Measurements from ENCODE around the gene RHOF. TPM values are rescaled to one million over a fixed set of nuclear protein-coding genes. Genes with fewer than 3 reads are reported as not detected.

The RHOF gene
- total and polyA plus RNA-seq, 2 of the 8 experiments (the other 6 are each of a cell fraction or from before 2014, with no cell fraction given) = 23.8 to 31.9 TPM

- peak overlapping the region; percentile 77 for H3K56ac ChIP-seq (replicated peaks; ENCODE audit: insufficient read length, low read depth, low read length)
- no peak overlapping the region for H3K4me2 ChIP-seq (ENCODE audit: insufficient read depth in 1 of 2, low read depth in 2 of 2, low read length in 2 of 2)
- no peak overlapping the region for H3K23ac ChIP-seq (ENCODE audit: insufficient read length)
- no CpG with 5 or more reads among the region's 1 CpG for WGBS, 2 experiments (ENCODE audit: extremely low coverage in 1 of 2, insufficient coverage in 1 of 2, insufficient read length in 1 of 2, insufficient replicate concordance in 2 of 2, low coverage in 1 of 2, low lambda C conversion rate in 2 of 2, missing lambda C conversion rate in 1 of 2)
- no peak overlapping the region for H3K14ac ChIP-seq (ENCODE audit: insufficient read length)
- H2BK15ac ChIP-seq (ENCODE audit: low read length) = no peak overlapping the region
- no peak overlapping the region for H2AK5ac ChIP-seq (ENCODE audit: low read depth, low read length)
- no peaks in the 10 kb centered on the region; the same call in 1 of the 2 replicates for H3K79me1 ChIP-seq (ENCODE audit: low read depth, low read length)
- no peak for FAIRE-seq
- POLR2A ChIA-PET (ENCODE audit: partially characterized antibody) = interaction anchor here (1.1 kb wide), 1 partner anchor 38 kb away, joined by 3 read pairs; the partner anchor contains the start of gene TMEM120B
- no peaks in the 10 kb centered on the region for H3K9me3 ChIP-seq (ENCODE audit: insufficient read depth in 2 of 2, low read depth in 1 of 2, low read length in 1 of 2)
- H2BK20ac ChIP-seq (ENCODE audit: low read length) = no peak overlapping the region
- no peak overlapping the region for H4K8ac ChIP-seq (ENCODE audit: extremely low read depth, insufficient read depth, low read length)
- H3K18ac ChIP-seq (ENCODE audit: extremely low read depth, low read length) = no peak overlapping the region
- CTCF ChIA-PET (ENCODE audit: partially characterized antibody) = no interaction called here
- H3K27me3 ChIP-seq (replicated peaks in 1 of 4; ENCODE audit: control insufficient read depth in 3 of 4, extremely low read depth in 1 of 4, insufficient read depth in 3 of 4, low read length in 3 of 4) = no peaks in the 10 kb centered on the region
- H3K79me2 ChIP-seq (ENCODE audit: control insufficient read depth in 1 of 2, insufficient read depth in 2 of 2, low read length in 2 of 2) = no peaks in the 10 kb centered on the region
- no peak overlapping the region for H2BK5ac ChIP-seq (ENCODE audit: low read depth, low read length)
- H3K23me2 ChIP-seq (ENCODE audit: low read depth, low read length) = peaks cover 10% of the 10 kb centered on the region; the same call in 1 of the 2 replicates
- no peak overlapping the region for H2AFZ ChIP-seq (ENCODE audit: low read length)
- H4K91ac ChIP-seq (replicated peaks; ENCODE audit: insufficient read length, low read length) = no peak overlapping the region
- H3K4me1 ChIP-seq (replicated peaks in 1 of 4; ENCODE audit: control insufficient read depth in 3 of 4, insufficient read depth in 4 of 4, low read length in 3 of 4) = no peaks in the 10 kb centered on the region
- H4K5ac ChIP-seq (ENCODE audit: insufficient read length, low read depth, low read length) = no peak overlapping the region
- no peak overlapping the region for H3K4me3 ChIP-seq (ENCODE audit: extremely low read depth in 1 of 4, insufficient read depth in 2 of 4, low read depth in 3 of 4, low read length in 4 of 4)
- H3K9ac ChIP-seq (replicated peaks in 1 of 4; ENCODE audit: extremely low read depth in 1 of 4, low read depth in 3 of 4, low read length in 3 of 4) = no peak overlapping the region
- no peak for DNase-seq (ENCODE audit: low read depth in 1 of 2, low spot score in 2 of 2)
- no peak overlapping the region for H2BK12ac ChIP-seq (ENCODE audit: low read depth, low read length)
- no peak overlapping the region for H3K27ac ChIP-seq (ENCODE audit: low read depth, low read length)
- H4K20me1 ChIP-seq (replicated peaks in 1 of 2; ENCODE audit: control insufficient read depth in 1 of 2, insufficient read depth in 2 of 2, low read length in 2 of 2) = peaks cover 3 to 16% of the 10 kb centered on the region in 2 experiments
- H3K4ac ChIP-seq (replicated peaks; ENCODE audit: insufficient read length, low read depth, low read length) = no peak overlapping the region
- peaks cover 0 to 31% (median 6%) of the 10 kb centered on the region in 4 experiments; a peak in 4 of 8 replicates for H3K36me3 ChIP-seq (ENCODE audit: control insufficient read depth in 2 of 4, insufficient read depth in 4 of 4, low read length in 3 of 4)
- H2BK120ac ChIP-seq (replicated peaks; ENCODE audit: low read depth, low read length) = no peak overlapping the region
- TF ChIP-seq TCF12 (IDR thresholded peaks at IDR 0.05; ENCODE audit: low read depth, low read length) (no peak), E2F6 (IDR thresholded peaks at IDR 0.05) (no peak), GABPA (IDR thresholded peaks at IDR 0.05; ENCODE audit: borderline replicate concordance, insufficient read depth, low read length) (no peak), SP1 (IDR thresholded peaks at IDR 0.05; ENCODE audit: low read depth, low read length) (no peak), ASH2L (IDR thresholded peaks at IDR 0.05; ENCODE audit: low read length) (no peak), CBX8 (IDR thresholded peaks at IDR 0.05; ENCODE audit: borderline replicate concordance, low read depth, low read length) (no peak), TAF1 (IDR thresholded peaks at IDR 0.05; ENCODE audit: low read depth, low read length) (no peak), CTBP2 (IDR thresholded peaks at IDR 0.05; ENCODE audit: borderline replicate concordance, insufficient read depth, insufficient read length, low read length) (no peak), FOSL1 (IDR thresholded peaks at IDR 0.05; ENCODE audit: insufficient read depth, low read depth, low read length) (no peak), MAFK (IDR thresholded peaks at IDR 0.05; ENCODE audit: low read depth, low read length) (no peak), JUN (IDR thresholded peaks at IDR 0.05; ENCODE audit: low read depth, low read length) (no peak), CREB1 (IDR thresholded peaks at IDR 0.05) (no peak), SIRT6 (IDR thresholded peaks at IDR 0.05; ENCODE audit: low read length) (no peak), GTF2F1 (IDR thresholded peaks at IDR 0.05; ENCODE audit: borderline replicate concordance, low read depth, low read length) (no peak), POU5F1 (IDR thresholded peaks at IDR 0.05; ENCODE audit: low read depth, low read length) (no peak)
Observed at GRCh38 chr12:121750507-121750955, 43.0 kb downstream of the RHOF start.
